DLD1 (cell line): ENCODE measurements around the gene BLCAP.
"Not testable (repeated sequence)": the region's sequence is repeated elsewhere in the genome, so short reads cannot be mapped to it uniquely, and the experiment has no call there.

Experiments used
- in situ Hi-C: cut with HindIII; loops from 2 replicates; pipeline ENCODE4 v1.10.0; 2017; ENCODE audit warnings: low sequenced_read_pairs

Gene BLCAP

GRCh38 chr20:37558306-37558705, 30.6 kb upstream of the BLCAP start:
- in situ Hi-C loops: no loop called here

DNA sequence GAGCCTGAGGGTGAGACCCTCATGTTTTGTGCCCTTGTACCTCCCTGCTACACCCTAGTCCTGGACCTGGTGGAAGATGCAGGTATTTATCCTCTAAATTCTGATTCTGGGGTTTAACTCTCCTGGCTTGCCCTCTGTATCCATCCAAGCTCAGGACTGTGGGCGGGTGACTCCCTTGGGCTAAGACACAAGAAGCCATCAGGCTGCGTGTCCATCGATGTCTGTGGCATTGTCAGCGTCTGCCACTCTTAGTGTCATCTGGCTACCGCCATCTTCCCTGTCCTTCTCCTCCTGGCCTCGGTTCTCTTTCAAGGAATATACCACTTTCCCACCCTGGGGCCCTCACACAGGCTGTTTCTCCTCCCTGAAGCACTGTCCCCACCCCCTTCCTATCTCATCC, 28.9 kb upstream of the BLCAP start:
- in situ Hi-C loops: no loop called here

- in situ Hi-C loops: not testable (repeated sequence)
These were observed 27.1 kb upstream of the BLCAP start for GRCh38 chr20:37554721-37555298.

DNA sequence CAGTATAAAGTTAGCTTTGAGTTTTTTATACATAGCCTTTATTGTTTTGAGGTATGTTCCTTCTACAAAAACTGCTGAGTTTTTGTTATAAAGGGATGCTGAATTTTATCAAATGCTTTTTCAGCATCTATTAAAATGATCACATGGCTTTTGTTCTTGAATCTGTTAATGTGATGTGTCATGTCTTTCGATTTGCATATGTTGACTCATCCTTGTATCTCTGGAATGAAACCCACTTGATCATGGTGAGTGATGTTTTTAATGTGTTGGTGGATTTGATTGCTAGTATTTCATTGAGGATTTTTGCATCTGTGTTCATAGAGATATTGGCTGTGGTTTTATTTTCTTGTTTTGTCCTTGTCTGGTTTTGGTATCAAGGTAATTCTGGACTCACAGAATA, 24.7 kb upstream of the BLCAP start:
- in situ Hi-C loops: no loop called here

DNA sequence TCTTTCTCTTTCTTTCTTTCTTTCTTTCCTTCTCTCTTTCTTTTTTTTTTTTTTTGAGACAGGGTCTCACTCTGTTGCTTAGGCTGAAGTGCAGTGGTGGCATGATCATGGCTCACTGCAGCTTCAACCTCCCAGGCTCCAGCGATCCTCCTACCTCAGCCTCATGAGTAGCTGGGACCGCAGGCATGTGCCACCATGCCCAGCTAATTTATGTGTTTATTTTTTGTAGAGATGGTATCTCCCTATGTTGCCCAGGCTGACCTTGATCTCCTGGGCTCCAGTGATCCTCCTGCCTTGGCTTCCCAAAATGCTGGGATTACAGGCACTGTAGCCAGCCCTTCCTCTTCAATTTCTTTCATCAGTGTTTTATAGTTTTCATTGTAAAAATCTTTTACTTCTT, 24.0 kb upstream of the BLCAP start:
- in situ Hi-C loops: not testable (repeated sequence)

- in situ Hi-C loops: not testable (repeated sequence)
These were observed 22.6 kb upstream of the BLCAP start for GRCh38 chr20:37550101-37550920.

DNA sequence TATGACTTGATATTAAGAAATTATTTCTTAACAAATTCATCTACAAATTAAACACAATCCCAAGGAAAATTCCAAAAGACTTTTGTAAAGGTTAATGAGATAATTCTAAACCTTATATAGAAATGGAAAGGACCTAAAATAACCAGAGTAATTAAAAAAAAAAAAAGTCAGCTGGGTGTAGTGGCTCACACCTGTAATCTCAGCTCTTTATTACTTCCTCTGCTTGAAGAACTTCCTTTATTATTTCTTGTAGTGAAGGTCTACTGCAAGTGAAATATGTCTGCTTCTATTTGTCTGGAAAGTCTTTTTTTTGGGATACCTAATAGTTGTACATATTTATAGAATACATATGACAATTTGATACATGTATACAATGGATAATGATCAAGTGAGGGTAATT, 20.2 kb upstream of the BLCAP start:
- in situ Hi-C loops: no loop called here

DNA sequence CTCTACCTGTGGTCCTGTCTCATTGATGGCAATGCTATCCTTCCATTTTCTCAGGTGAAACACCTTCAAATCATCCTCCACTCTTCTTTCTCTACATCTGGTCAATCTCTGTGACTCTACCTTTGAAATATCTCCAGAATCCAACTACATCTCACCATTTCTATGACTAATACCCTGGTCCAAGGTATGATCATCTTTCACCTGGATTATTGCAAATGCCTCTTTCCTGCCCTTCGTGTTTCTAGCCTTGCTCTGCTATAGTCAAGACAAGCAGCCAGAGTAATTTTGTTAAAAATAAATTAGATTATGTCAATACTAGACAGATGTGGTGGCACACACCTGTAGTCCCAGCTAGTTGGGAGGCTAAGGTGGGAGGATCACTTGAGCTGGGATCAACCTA, 17.8 kb upstream of the BLCAP start:
- in situ Hi-C loops: no loop called here

DNA sequence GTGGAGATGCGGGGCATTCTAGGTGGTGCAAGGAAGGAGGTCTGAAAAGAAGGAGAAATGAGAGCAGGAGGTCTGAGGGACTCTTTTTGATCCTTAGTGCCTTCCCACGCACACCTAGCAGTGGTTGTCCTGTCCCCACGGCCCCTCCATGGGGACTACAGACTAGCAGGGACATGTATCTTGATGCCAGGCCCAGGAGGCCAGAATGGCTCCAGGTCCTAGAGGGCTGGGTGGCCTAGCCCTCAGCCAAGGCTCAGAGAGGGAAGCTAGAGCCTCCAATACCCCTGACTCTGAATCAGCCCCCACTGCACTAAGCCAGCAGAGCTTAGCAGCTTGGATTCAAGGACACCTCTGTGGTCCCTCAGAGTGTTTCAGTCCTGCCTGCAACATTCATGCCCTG, 16.7 kb upstream of the BLCAP start:
- in situ Hi-C loops: no loop called here

GRCh38 chr20:37543828-37544227, 16.2 kb upstream of the BLCAP start:
- in situ Hi-C loops: no loop called here

- in situ Hi-C loops: no loop called here
These were observed 14.6 kb upstream of the BLCAP start for GRCh38 chr20:37542281-37542680.

DNA sequence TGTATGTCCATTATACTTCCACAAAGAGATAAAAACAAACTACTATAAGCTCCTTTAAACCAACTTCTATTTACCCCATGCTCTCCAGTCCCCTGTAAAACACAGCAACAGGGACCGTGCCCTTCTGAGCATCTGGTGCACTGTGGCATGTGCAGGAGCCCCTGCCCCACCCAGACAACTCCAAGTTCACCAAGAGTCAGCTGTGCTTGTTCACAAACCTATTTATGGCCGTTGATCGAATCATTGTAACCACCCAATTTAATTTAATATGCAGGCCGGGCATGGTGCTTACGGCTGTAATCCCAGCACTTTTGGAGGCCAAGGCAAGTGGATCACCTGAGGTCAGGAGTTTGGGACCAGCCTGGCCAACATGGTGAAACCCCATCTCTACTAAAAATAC, 13.7 kb upstream of the BLCAP start:
- in situ Hi-C loops: no loop called here

GRCh38 chr20:37540838-37541237, 13.2 kb upstream of the BLCAP start:
- in situ Hi-C loops: not testable (repeated sequence)

DNA sequence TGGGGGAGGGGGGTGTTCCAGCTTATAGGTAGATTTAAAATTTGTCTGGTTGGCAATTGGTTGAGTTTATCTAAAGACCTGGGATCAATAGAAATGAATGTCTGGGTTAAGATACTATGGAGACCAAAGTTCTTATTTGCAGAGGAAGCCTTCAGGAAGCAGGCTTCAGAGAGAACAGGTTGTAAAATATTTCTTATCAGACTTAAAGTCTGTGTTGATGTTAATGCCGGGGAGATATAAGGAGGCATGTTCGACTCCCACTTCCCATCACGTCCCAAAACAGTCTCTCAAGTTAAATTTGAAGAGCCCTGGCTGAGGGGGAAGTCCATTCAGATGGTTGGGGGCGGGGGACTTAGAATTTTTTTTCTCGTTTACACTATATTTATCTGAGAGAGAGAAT, 12.3 kb upstream of the BLCAP start:
- in situ Hi-C loops: no loop called here

DNA sequence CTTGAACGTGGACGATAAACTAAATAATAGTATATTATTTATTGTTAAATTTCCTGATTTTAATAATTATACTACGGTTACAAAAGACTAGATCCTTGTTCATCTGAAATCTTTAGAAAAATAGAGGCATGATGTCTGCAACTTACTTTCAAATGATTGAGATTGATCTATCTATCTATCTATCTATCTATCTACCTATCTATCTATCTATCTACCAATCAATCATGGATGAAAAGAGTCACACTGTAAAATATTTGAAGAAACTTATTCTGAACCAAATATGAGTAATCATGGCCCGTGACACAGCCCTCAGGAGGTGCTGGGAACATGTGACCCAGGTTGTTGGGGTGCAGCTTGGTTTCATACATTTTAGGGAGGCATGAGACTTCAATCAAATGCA, 11.7 kb upstream of the BLCAP start:
- in situ Hi-C loops: no loop called here

DNA sequence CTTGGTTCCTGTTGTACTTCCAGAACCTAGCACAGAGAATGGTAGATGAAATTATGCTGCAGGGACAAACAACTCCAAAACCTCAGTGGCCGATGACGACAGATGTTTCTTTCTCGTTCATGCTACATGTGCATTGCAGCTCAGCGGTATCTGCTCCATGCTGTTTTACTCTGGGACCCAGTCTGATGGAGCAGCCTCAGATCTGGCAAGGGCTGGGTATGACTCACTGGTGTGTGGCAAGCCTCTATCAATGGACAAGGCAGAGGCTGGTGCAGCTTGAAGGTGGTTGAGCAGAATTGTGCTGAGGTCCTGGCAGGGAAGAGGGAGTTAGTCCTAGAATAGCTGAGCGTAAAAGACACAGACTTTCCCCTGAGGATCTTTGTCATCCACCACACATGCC, 10.3 kb upstream of the BLCAP start:
- in situ Hi-C loops: no loop called here

- in situ Hi-C loops: no loop called here
These were observed 9.8 kb upstream of the BLCAP start for GRCh38 chr20:37537505-37537904.

GRCh38 chr20:37535443-37536132, 7.9 kb upstream of the BLCAP start:
- in situ Hi-C loops: no loop called here

GRCh38 chr20:37534401-37535157, 6.9 kb upstream of the BLCAP start:
- in situ Hi-C loops: no loop called here

DNA sequence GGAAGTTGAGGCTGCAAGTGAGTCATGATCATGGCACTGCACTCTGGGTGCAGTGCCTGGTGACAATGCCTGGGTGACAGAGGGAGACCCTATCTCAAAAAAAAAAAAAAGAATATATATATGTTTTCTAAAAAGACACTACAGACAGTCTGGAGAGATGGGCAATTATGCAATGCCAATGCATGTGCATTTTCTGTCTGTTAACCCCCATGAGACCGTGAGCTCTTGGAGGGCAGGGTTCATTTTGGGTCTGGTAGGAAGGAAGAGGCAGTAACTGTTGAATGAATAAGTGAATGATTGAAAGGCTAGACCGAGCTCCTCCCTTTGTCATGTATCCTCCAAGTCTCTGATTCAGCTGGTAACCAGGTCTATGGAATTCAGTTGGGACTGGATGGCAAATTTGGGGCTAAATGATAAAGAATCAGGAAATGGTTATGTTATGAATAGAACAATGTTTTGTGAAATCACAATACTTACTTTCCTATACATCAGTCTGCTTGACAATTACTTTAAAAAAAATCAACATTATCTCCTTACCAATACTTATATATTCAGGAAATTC, 5.6 kb upstream of the BLCAP start:
- in situ Hi-C loops: no loop called here

- in situ Hi-C loops: no loop called here
These were observed 4.2 kb upstream of the BLCAP start for GRCh38 chr20:37531856-37532255.
